Epithelial cell of esophagus (primary cell): ENCODE measurements around the gene RIF1.

Source experiments
- DNase-seq: peaks from one replicate; pipeline ENCODE4 v3.0.0; 2010; ENCODE audit warnings: low read depth
- H3K4me3 ChIP-seq: 2 replicates; pipeline ENCODE4 v1.5.1; 2011; ENCODE audit warnings: mild to moderate bottlenecking, low read length, control low read depth
- TF ChIP-seq, protein P1 (sequence below): IDR thresholded peaks from 2 replicates; pipeline ENCODE4 v1.5.1; 2011; ENCODE audit warnings: low read depth, mild to moderate bottlenecking, low read length, control low read depth, inconsistent platforms; ENCODE audit not compliant: insufficient read depth; ENCODE audit errors: missing control alignments

Gene RIF1

DNA sequence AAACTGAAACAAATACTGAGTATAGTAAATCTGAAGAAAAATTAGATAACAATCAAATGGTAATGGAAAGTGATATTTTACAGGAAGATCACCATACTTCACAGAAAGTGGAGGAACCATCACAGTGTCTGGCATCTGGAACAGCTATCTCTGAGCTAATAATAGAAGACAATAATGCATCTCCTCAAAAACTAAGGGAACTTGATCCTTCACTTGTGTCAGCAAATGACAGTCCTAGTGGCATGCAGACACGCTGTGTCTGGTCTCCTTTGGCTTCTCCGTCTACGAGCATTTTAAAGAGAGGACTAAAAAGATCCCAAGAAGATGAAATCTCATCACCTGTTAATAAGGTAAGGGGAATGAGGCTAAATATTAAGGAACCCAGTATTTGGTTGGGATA, 56.1 kb downstream of the RIF1 start:
- no peak overlapping the region for H3K4me3 ChIP-seq
- TF ChIP-seq, protein P1, sequence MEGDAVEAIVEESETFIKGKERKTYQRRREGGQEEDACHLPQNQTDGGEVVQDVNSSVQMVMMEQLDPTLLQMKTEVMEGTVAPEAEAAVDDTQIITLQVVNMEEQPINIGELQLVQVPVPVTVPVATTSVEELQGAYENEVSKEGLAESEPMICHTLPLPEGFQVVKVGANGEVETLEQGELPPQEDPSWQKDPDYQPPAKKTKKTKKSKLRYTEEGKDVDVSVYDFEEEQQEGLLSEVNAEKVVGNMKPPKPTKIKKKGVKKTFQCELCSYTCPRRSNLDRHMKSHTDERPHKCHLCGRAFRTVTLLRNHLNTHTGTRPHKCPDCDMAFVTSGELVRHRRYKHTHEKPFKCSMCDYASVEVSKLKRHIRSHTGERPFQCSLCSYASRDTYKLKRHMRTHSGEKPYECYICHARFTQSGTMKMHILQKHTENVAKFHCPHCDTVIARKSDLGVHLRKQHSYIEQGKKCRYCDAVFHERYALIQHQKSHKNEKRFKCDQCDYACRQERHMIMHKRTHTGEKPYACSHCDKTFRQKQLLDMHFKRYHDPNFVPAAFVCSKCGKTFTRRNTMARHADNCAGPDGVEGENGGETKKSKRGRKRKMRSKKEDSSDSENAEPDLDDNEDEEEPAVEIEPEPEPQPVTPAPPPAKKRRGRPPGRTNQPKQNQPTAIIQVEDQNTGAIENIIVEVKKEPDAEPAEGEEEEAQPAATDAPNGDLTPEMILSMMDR: no peak
- no peak for DNase-seq

DNA sequence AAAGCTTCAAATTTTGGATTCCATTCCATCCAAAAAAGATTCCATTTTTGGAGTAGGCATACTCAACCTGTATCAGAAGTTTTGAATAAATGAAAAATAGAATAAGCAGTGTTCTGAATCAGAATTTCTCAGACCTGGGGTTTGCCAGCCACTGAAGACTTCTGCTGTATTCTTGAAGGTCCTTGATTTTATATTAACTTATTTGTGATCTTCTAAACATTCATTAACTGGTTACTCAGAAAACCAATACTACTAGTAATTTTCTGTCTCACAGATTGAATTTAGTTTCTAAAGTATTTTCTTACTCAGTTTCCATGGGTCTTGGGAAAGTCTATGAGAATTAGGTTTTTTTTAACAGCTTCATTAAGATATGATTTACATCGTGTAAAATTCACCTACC, 60.9 kb downstream of the RIF1 start:
- H3K4me3 ChIP-seq: no peak overlapping the region
- TF ChIP-seq, protein P1: no peak
- DNase-seq: no peak

DNA sequence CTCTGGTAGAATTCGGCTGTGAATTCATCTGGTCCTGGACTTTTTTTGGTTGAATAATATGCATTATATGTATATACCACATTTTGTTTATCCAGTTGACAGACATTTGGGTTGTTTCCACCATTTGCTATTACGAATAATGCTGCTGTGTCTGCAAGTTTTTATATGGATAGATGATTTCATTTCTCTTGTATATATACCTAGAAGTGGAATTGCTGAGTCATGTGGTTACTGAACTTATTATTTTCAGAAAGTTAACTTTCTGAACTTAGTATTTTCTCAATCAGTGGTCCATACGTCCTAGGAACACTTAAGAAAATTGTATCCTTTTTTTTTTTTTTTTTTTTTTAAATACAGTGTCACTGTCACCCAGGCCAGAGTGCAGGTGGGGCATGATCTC, 63.3 kb downstream of the RIF1 start:
- TF ChIP-seq, protein P1: no peak
- no peak for DNase-seq

DNA sequence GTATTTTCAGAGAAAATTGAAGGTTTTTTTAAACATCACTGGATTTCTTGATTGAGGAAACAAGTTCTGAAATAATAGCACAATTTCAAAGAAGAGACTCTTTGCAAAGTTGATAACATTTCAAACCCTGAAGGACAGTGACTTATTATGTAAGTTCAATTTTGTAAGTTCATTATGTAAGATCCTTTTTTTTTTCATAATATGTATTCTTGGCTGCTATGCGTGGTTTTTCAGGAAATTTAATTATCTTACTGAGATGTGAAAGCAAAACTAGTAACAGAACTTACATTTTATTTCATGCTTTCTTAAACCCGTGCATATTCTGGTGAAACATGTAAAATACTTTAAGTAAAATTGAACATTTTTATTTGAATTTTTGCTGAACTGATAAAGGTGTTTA, 65.4 kb downstream of the RIF1 start:
- TF ChIP-seq, protein P1: no peak
- H3K4me3 ChIP-seq: no peak overlapping the region
- no peak for DNase-seq

More for the DNA sequence above, 63.3 kb downstream of the RIF1 start:
- no peak overlapping the region for H3K4me3 ChIP-seq

DNA sequence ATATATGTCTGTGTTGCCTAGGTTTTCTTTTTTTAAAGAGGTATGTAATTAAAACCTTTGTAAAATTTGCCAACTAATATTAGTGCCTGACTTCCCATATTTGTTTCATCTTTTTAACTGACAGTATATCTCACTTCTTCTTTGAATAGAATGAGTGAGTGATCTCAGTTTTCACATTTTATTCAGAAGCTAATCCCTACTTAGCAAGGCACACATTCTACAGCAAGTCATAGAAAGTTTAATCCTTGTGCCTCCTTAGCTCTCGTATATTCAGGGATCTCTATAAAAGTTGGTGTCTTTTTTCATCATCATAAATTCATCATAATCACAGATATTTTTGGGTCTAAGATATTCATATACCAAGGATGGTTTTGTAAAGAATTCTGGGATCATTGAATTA, 66.6 kb downstream of the RIF1 start:
- TF ChIP-seq, protein P1: no peak
- DNase-seq: no peak
- no peak overlapping the region for H3K4me3 ChIP-seq

DNA sequence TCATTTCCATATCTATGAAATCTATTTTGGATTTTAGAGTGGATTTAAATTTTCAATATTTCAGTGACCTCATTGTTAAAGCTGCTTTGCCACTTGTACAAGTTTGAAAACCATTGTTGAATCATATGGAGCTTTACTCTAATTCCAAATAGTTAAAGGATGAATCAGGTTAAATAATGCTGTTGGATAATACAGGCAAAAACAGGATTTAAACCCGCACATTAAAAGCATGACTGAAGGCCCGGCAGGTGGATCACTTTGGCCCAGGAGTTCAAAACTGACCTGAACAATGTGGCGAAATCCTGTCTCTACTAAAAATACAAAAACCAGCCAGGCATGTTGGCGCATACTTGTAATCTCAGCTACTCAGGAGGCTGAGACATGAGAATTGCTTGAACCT, 68.3 kb downstream of the RIF1 start:
- TF ChIP-seq, protein P1: no peak
- H3K4me3 ChIP-seq: no peak overlapping the region
- peak; percentile 65 for DNase-seq

DNA sequence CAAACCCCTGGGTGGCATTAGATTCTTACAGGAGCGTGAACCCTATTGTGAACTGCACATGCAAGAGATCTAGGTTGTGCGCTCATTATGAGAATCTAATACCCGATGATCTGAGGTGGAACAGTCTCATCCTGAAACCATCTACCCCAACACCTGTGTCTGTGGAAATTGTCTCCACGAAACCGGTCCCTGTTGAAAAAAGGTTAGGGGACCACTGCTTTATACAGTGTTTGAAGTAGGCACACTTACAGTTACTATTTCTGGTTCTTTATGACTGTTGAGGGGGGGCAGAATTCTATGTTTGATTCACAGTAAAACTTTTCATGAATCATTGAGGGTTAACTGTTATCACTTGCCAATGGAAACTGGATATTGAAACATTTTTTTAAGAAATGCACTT, 72.0 kb downstream of the RIF1 start:
- DNase-seq: no peak
- H3K4me3 ChIP-seq: no peak overlapping the region
- TF ChIP-seq, protein P1: no peak
